ENCODE results near the gene TMEM203. TPM values are rescaled to one million over a fixed set of nuclear protein-coding genes. Genes with fewer than 3 reads are reported as not detected.

The TMEM203 gene
- total RNA-seq, 2 experiments from 2014 or later: 42.9 to 58.2 TPM

GRCh38 chr9:137247135-137247915, 41.9 kb upstream of the TMEM203 start:
- Histone ChIP-seq H3K9me3 (ENCODE audit: low read length) (no peaks in the 10 kb centered on the region), H3K79me2 (ENCODE audit: insufficient read depth, low read depth, low read length) (peaks cover 9% of the 10 kb centered on the region), H3K4me1 (ENCODE audit: insufficient read depth, low read length, poor library complexity, severe bottlenecking) (peaks cover 38% of the 10 kb centered on the region), H2AFZ (ENCODE audit: low read length) (no peak overlapping the region), H3K9me2 (ENCODE audit: insufficient read depth, low read length) (no peaks in the 10 kb centered on the region), H3K4me2 (ENCODE audit: low read length) (no peak overlapping the region), H3K36me3 (ENCODE audit: insufficient read depth, low read length) (peaks cover 19% of the 10 kb centered on the region), H3K27ac (ENCODE audit: low read depth, low read length, poor library complexity, severe bottlenecking) (no peak overlapping the region), H4K20me1 (ENCODE audit: insufficient read depth, low read length) (peaks cover 7% of the 10 kb centered on the region), H3K4me3 (ENCODE audit: low read depth, low read length, poor library complexity, severe bottlenecking) (no peak overlapping the region)
- intact Hi-C loops (cut with micrococcal nuclease; ENCODE audit: unreplicated experiment): no loop called here
- TF ChIP-seq EZH2phosphoT487 (IDR thresholded peaks at IDR 0.05; ENCODE audit: borderline replicate concordance, low read depth, low read length) (no peak), CTCF (conservative IDR thresholded peaks at IDR 0.05; ENCODE audit: low read length) (no peak)
- no peak for DNase-seq (ENCODE audit: low spot score)
- ChIA-PET POLR2A (interaction anchor here (0.6 kb wide), 1 partner anchor 160 kb away, joined by 3 read pairs; no protein-coding TSS in a partner anchor), CTCF (ENCODE audit: unreplicated experiment) (no interaction called here)
- BruUV-seq (replicated peaks): no TSS peak

GRCh38 chr9:137245450-137246421, 40.3 kb upstream of the TMEM203 start:
- no peak overlapping the region for H2AFZ ChIP-seq (ENCODE audit: low read length)
- peaks cover 17% of the 10 kb centered on the region for H3K79me2 ChIP-seq (ENCODE audit: insufficient read depth, low read depth, low read length)
- no peak overlapping the region for H3K27ac ChIP-seq (ENCODE audit: low read depth, low read length, poor library complexity, severe bottlenecking)
- DNase-seq (ENCODE audit: low spot score): no peak
- POLR2A ChIA-PET: no interaction called here
- CTCF ChIA-PET (ENCODE audit: unreplicated experiment): no interaction called here
- H3K9me3 ChIP-seq (ENCODE audit: low read length): no peaks in the 10 kb centered on the region
- H4K20me1 ChIP-seq (ENCODE audit: insufficient read depth, low read length): peaks cover 14% of the 10 kb centered on the region
- H3K36me3 ChIP-seq (ENCODE audit: insufficient read depth, low read length): peaks cover 28% of the 10 kb centered on the region
- no peak overlapping the region for H3K4me2 ChIP-seq (ENCODE audit: low read length)
- intact Hi-C loops (cut with micrococcal nuclease; ENCODE audit: unreplicated experiment): no loop called here
- H3K4me3 ChIP-seq (ENCODE audit: low read depth, low read length, poor library complexity, severe bottlenecking): no peak overlapping the region
- H3K9me2 ChIP-seq (ENCODE audit: insufficient read depth, low read length): no peaks in the 10 kb centered on the region
- no peak for TF ChIP-seq EZH2phosphoT487 (IDR thresholded peaks at IDR 0.05; ENCODE audit: borderline replicate concordance, low read depth, low read length)
- BruUV-seq (replicated peaks): no TSS peak
- peaks cover 36% of the 10 kb centered on the region for H3K4me1 ChIP-seq (ENCODE audit: insufficient read depth, low read length, poor library complexity, severe bottlenecking)
